H1 (cell line): ENCODE data around the gene DEFB129. TPM values are rescaled to one million over a fixed set of nuclear protein-coding genes. Genes with fewer than 3 reads are reported as not detected.

Experiments
- CBX5 ChIP-seq: fragments of 300-800, 300-1000 bp; sonication (generic); IDR thresholded peaks from 2 replicates; pipeline ENCODE4 v1.7.1; 2016; ENCODE audit warnings: antibody characterized with exemption, low read length, low read depth
- EP300 ChIP-seq, 2 experiments: IDR thresholded peaks; 1 replicate in 1 of 2; 2 replicates in 1 of 2; pipeline ENCODE4 v1.6.1; 2011 to 2012; ENCODE audit warnings: low read depth in 2 of 2, low read length in 2 of 2, mild to moderate bottlenecking in 2 of 2, borderline replicate concordance in 1 of 2, inconsistent platforms in 1 of 2, moderate library complexity in 1 of 2
- GABPA ChIP-seq: IDR thresholded peaks from 2 replicates; pipeline ENCODE4 v1.6.1; 2011; ENCODE audit warnings: mild to moderate bottlenecking, low read length, moderate library complexity, borderline replicate concordance; ENCODE audit not compliant: insufficient read depth
- NANOG ChIP-seq: IDR thresholded peaks from 2 replicates; pipeline ENCODE4 v1.6.1; 2011; ENCODE audit warnings: low read length, low read depth, mild to moderate bottlenecking, inconsistent platforms; ENCODE audit not compliant: insufficient read depth, poor library complexity, severe bottlenecking
- POLR2AphosphoS5 ChIP-seq: IDR thresholded peaks from 2 replicates; pipeline ENCODE4 v1.6.1; 2011; ENCODE audit warnings: low read depth, low read length
- SIN3A ChIP-seq, 2 experiments: IDR thresholded peaks in 1 of 2; conservative IDR thresholded peaks in 1 of 2; 2 replicates each; pipeline ENCODE4 v1.6.1; 2011 to 2012; ENCODE audit warnings: low read length in 2 of 2, improper control_type of control experiment in 1 of 2, low read depth in 1 of 2, mild to moderate bottlenecking in 1 of 2
- TAF7 ChIP-seq: optimal IDR thresholded peaks from 2 replicates; pipeline ENCODE3; 2011; ENCODE audit warnings: low read depth, mild to moderate bottlenecking, inconsistent platforms, low read length, moderate library complexity, borderline replicate concordance
- polyA plus RNA-seq, 7 experiments: library from polyadenylated mRNA; depleted of rRNA in 3 of 7; stranded (reverse) in 5 of 7; unstranded in 2 of 7; fragments of >200 nt in 5 of 7; fragments of 200-250 nt in 2 of 7; gene quantifications; 1 replicate in 5 of 7; 2 replicates in 1 of 7; 4 replicates in 1 of 7; pipeline versions ENCODE4 v1.2.1 to v1.2.3, GENCODE V29; 2011 to 2013; ENCODE audit warnings: missing spikeins in 2 of 7, mixed read lengths in 2 of 7
- total RNA-seq: library from RNA; stranded (reverse); fragmentation: NEBNext Ultra II Directional; extraction: Animal tissue kit (Norgen Biotek cat#: 25700); gene quantifications from 2 replicates; pipeline ENCODE4 v1.2.1, GENCODE V29; 2021
- TF ChIP-seq, protein P1 (sequence below): fragments of 300-600 bp; sonication (generic); IDR thresholded peaks from 2 replicates; pipeline ENCODE4 v1.7.1; 2012; ENCODE audit warnings: low read length, moderate library complexity, mild to moderate bottlenecking, inconsistent platforms; ENCODE audit not compliant: insufficient replicate concordance
- TF ChIP-seq, protein P2 (sequence below): IDR thresholded peaks from 2 replicates; pipeline ENCODE4 v1.6.1; 2012; ENCODE audit warnings: low read length, inconsistent platforms

DEFB129 gene
- total and polyA plus RNA-seq, 2 of the 8 experiments (the other 6 are each of a cell fraction or from before 2014, with no cell fraction given): not detected

DNA sequence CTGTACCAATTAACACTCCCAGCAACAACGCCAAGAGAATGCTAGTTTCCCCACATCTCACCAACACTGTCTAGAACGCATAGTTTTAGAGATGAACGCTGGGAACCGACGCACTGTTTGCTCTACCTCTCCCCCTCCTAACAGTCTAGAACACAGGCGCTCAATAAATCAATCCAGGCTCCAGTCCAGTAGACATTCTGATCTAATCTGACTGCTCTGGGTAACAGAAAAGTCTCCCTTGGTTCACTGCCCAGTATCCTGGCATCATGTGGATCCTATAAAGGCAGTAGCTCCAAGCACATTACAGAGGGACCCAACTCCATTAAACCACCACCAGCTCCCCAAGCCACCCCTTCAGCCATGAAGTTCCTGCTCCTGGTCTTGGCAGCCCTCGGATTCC, 30.4 kb downstream of the DEFB129 start, which contains the start of gene DEFB132 (continued):
- TF ChIP-seq, protein P1, sequence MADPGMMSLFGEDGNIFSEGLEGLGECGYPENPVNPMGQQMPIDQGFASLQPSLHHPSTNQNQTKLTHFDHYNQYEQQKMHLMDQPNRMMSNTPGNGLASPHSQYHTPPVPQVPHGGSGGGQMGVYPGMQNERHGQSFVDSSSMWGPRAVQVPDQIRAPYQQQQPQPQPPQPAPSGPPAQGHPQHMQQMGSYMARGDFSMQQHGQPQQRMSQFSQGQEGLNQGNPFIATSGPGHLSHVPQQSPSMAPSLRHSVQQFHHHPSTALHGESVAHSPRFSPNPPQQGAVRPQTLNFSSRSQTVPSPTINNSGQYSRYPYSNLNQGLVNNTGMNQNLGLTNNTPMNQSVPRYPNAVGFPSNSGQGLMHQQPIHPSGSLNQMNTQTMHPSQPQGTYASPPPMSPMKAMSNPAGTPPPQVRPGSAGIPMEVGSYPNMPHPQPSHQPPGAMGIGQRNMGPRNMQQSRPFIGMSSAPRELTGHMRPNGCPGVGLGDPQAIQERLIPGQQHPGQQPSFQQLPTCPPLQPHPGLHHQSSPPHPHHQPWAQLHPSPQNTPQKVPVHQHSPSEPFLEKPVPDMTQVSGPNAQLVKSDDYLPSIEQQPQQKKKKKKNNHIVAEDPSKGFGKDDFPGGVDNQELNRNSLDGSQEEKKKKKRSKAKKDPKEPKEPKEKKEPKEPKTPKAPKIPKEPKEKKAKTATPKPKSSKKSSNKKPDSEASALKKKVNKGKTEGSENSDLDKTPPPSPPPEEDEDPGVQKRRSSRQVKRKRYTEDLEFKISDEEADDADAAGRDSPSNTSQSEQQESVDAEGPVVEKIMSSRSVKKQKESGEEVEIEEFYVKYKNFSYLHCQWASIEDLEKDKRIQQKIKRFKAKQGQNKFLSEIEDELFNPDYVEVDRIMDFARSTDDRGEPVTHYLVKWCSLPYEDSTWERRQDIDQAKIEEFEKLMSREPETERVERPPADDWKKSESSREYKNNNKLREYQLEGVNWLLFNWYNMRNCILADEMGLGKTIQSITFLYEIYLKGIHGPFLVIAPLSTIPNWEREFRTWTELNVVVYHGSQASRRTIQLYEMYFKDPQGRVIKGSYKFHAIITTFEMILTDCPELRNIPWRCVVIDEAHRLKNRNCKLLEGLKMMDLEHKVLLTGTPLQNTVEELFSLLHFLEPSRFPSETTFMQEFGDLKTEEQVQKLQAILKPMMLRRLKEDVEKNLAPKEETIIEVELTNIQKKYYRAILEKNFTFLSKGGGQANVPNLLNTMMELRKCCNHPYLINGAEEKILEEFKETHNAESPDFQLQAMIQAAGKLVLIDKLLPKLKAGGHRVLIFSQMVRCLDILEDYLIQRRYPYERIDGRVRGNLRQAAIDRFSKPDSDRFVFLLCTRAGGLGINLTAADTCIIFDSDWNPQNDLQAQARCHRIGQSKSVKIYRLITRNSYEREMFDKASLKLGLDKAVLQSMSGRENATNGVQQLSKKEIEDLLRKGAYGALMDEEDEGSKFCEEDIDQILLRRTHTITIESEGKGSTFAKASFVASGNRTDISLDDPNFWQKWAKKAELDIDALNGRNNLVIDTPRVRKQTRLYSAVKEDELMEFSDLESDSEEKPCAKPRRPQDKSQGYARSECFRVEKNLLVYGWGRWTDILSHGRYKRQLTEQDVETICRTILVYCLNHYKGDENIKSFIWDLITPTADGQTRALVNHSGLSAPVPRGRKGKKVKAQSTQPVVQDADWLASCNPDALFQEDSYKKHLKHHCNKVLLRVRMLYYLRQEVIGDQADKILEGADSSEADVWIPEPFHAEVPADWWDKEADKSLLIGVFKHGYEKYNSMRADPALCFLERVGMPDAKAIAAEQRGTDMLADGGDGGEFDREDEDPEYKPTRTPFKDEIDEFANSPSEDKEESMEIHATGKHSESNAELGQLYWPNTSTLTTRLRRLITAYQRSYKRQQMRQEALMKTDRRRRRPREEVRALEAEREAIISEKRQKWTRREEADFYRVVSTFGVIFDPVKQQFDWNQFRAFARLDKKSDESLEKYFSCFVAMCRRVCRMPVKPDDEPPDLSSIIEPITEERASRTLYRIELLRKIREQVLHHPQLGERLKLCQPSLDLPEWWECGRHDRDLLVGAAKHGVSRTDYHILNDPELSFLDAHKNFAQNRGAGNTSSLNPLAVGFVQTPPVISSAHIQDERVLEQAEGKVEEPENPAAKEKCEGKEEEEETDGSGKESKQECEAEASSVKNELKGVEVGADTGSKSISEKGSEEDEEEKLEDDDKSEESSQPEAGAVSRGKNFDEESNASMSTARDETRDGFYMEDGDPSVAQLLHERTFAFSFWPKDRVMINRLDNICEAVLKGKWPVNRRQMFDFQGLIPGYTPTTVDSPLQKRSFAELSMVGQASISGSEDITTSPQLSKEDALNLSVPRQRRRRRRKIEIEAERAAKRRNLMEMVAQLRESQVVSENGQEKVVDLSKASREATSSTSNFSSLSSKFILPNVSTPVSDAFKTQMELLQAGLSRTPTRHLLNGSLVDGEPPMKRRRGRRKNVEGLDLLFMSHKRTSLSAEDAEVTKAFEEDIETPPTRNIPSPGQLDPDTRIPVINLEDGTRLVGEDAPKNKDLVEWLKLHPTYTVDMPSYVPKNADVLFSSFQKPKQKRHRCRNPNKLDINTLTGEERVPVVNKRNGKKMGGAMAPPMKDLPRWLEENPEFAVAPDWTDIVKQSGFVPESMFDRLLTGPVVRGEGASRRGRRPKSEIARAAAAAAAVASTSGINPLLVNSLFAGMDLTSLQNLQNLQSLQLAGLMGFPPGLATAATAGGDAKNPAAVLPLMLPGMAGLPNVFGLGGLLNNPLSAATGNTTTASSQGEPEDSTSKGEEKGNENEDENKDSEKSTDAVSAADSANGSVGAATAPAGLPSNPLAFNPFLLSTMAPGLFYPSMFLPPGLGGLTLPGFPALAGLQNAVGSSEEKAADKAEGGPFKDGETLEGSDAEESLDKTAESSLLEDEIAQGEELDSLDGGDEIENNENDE: no peak
- TF ChIP-seq SIN3A (conservative IDR thresholded peaks at IDR 0.05 in 1 of 2, IDR thresholded peaks at IDR 0.05 in 1 of 2; ENCODE audit: low read depth in 1 of 2, low read length in 2 of 2) (no peak), POLR2AphosphoS5 (no peak), GABPA (no peak), NANOG (no peak), TAF7 (no peak), CBX5 (no peak), EP300 (IDR thresholded peaks at IDR 0.05; ENCODE audit: borderline replicate concordance in 1 of 2, low read depth in 2 of 2, low read length in 2 of 2) (no peak)
- TF ChIP-seq, protein P2, sequence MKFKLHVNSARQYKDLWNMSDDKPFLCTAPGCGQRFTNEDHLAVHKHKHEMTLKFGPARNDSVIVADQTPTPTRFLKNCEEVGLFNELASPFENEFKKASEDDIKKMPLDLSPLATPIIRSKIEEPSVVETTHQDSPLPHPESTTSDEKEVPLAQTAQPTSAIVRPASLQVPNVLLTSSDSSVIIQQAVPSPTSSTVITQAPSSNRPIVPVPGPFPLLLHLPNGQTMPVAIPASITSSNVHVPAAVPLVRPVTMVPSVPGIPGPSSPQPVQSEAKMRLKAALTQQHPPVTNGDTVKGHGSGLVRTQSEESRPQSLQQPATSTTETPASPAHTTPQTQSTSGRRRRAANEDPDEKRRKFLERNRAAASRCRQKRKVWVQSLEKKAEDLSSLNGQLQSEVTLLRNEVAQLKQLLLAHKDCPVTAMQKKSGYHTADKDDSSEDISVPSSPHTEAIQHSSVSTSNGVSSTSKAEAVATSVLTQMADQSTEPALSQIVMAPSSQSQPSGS: no peak
